Tibial nerve (tissue), 4 donors: ENCODE results near the gene GLRB. TPM values are rescaled to one million over a fixed set of nuclear protein-coding genes. Genes with fewer than 3 reads are reported as not detected.

Experiments used
- DNase-seq, 2 donors: peaks; one replicate each; pipeline ENCODE4 v3.0.0-alpha.2; 2019; ENCODE audit warnings: low spot score in 2 of 2
- H3K27ac ChIP-seq, 4 donors: fragments of 200-600 bp; sonication (generic) in 3 of 4; one replicate each; pipeline ENCODE4 v1.5.1; 2017 to 2019; ENCODE audit warnings: mild to moderate bottlenecking in 1 of 4
- H3K27me3 ChIP-seq, 2 donors: fragments of 200-600 bp; sonication (generic) in 1 of 2; one replicate each; pipeline versions ENCODE4 v1.5.1 to v1.6.0; 2017 to 2019
- H3K36me3 ChIP-seq, 3 donors: fragments of 200-600 bp; sonication (generic); one replicate each; pipeline ENCODE4 v1.5.1; 2018 to 2019
- H3K4me1 ChIP-seq, 4 donors: fragments of 200-600 bp; sonication (generic) in 3 of 4; one replicate each; pipeline ENCODE4 v1.5.1; 2017 to 2019
- H3K4me3 ChIP-seq, 4 donors: fragments of 200-600 bp; sonication (generic) in 3 of 4; one replicate each; pipeline ENCODE4 v1.5.1; 2017 to 2019; ENCODE audit warnings: mild to moderate bottlenecking in 1 of 4, moderate library complexity in 1 of 4
- H3K9me3 ChIP-seq, 4 donors: fragments of 200-600 bp; sonication (generic) in 3 of 4; one replicate each; pipeline ENCODE4 v1.5.1; 2017 to 2019
- CTCF ChIP-seq, 5 experiments: fragments of 200-600 bp in 3 of 5; fragments of 450-650 bp in 2 of 5; sonication (generic) in 3 of 5; IDR thresholded peaks; one replicate each; pipeline ENCODE4 v1.5.1; 2016 to 2019; ENCODE audit warnings: antibody characterized with exemption in 5 of 5, mild to moderate bottlenecking in 3 of 5, moderate library complexity in 2 of 5
- EP300 ChIP-seq, 2 donors: sonication (generic); formaldehyde crosslinking; IDR thresholded peaks; one replicate each; pipeline ENCODE4 v1.6.1; 2017; ENCODE audit warnings: antibody characterized with exemption in 2 of 2, mild to moderate bottlenecking in 1 of 2
- POLR2A ChIP-seq, 2 donors: fragments of 450-650 bp; IDR thresholded peaks; one replicate each; pipeline ENCODE4 v1.6.1; 2017; ENCODE audit warnings: antibody characterized with exemption in 2 of 2, mild to moderate bottlenecking in 2 of 2, moderate library complexity in 2 of 2
- WGBS, 2 donors: methylation state at CpG; one replicate each; pipeline ENCODE4 v1.1.5; 2018; 5-methylcytosine and 5-hydroxymethylcytosine counted together
- total RNA-seq, 4 donors: library from RNA; depleted of rRNA; stranded (reverse); fragments of >200 nt; gene quantifications; one replicate each; pipeline ENCODE4 v1.1.0, GENCODE V29; 2016

The GLRB gene
- total RNA-seq, 4 donors from 2014 or later: 0.78 to 2.2 (median 1.5) TPM

DNA sequence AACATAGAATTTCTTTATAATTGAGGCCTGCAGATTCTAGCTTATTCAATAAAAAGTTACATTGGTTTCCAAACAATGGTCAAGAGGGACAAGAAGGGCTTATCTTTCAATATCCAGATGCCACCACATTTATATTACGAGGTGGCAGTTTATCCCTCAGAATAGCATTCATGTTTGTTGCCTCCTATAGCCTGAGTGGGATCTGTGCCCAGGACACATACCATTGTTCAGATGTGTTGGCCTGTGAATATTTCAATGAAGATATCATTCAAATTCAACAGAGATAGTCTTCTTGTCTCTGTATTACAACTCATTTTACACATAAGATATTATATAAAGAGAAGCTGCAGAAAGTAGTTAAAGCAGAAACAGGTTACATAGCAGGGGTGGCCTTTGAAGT lies 20.5 kb downstream of the GLRB start:
- H3K4me3 ChIP-seq: no peak overlapping the region
- H3K4me1 ChIP-seq: no peaks in the 10 kb centered on the region
- no peak overlapping the region for H3K27ac ChIP-seq
- DNase-seq: no peak
- no peak for TF ChIP-seq CTCF (IDR thresholded peaks at IDR 0.05)
- TF ChIP-seq EP300 (IDR thresholded peaks at IDR 0.05): no peak
- no peak for TF ChIP-seq POLR2A (IDR thresholded peaks at IDR 0.05)
- no peaks in the 10 kb centered on the region for H3K36me3 ChIP-seq
- 72 to 74% methylated on average over 1 of the region's 1 CpG for WGBS, 2 donors
- H3K9me3 ChIP-seq: no peaks in the 10 kb centered on the region
- no peaks in the 10 kb centered on the region for H3K27me3 ChIP-seq

DNA sequence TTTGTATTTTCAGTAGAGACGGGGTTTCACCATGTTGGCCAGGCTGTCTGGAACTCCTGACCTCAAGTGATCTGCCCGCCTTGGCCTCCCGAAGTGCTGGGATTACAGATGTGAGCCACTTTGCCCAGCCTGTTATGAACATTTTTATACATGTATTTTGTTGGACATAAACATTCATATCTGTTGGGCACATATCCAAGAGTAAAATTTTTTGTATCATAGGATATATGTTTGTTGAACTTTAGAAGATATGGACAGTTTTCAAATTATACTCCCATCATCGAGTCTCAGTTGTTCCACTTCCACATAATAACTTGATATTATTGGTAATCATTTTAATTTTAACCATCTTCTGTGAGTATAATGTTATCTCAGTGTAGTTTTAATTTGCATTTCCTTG lies 23.6 kb downstream of the GLRB start:
- Histone ChIP-seq H3K4me1 (no peaks in the 10 kb centered on the region), H3K4me3 (no peak overlapping the region), H3K27ac (no peak overlapping the region), H3K27me3 (no peaks in the 10 kb centered on the region), H3K36me3 (no peaks in the 10 kb centered on the region), H3K9me3 (no peaks in the 10 kb centered on the region)
- no peak for DNase-seq
- WGBS, 2 donors: 90 to 93% methylated on average over 4 of the region's 4 CpGs
- TF ChIP-seq POLR2A (IDR thresholded peaks at IDR 0.05): no peak
- no peak for TF ChIP-seq EP300 (IDR thresholded peaks at IDR 0.05)
- TF ChIP-seq CTCF (IDR thresholded peaks at IDR 0.05): no peak

- Histone ChIP-seq H3K27me3 (no peaks in the 10 kb centered on the region), H3K4me3 (no peak overlapping the region), H3K36me3 (no peaks in the 10 kb centered on the region), H3K4me1 (no peaks in the 10 kb centered on the region), H3K27ac (no peak overlapping the region), H3K9me3 (peaks cover 0 to 3% (median 0%) of the 10 kb centered on the region in 4 donors)
- 70 to 87% methylated on average over 1 of the region's 1 CpG for WGBS, 2 donors
- no peak for TF ChIP-seq CTCF (IDR thresholded peaks at IDR 0.05)
- TF ChIP-seq POLR2A (IDR thresholded peaks at IDR 0.05): no peak
- DNase-seq: no peak
These were observed 28.6 kb downstream of the GLRB start for GRCh38 chr4:157104541-157104940.

- no peaks in the 10 kb centered on the region for H3K9me3 ChIP-seq
- no peak overlapping the region for H3K4me3 ChIP-seq
- H3K27ac ChIP-seq: no peak overlapping the region
- TF ChIP-seq POLR2A (IDR thresholded peaks at IDR 0.05) (no peak), CTCF (IDR thresholded peaks at IDR 0.05) (no peak), EP300 (IDR thresholded peaks at IDR 0.05) (no peak)
- H3K27me3 ChIP-seq: no peaks in the 10 kb centered on the region
- no peaks in the 10 kb centered on the region for H3K4me1 ChIP-seq
- 89 to 92% methylated on average over 6 of the region's 6 CpGs for WGBS, 2 donors
- no peak for DNase-seq
- no peaks in the 10 kb centered on the region for H3K36me3 ChIP-seq
These were observed 38.7 kb downstream of the GLRB start for GRCh38 chr4:157114671-157115070.

- TF ChIP-seq CTCF (IDR thresholded peaks at IDR 0.05) (no peak), EP300 (IDR thresholded peaks at IDR 0.05) (no peak), POLR2A (IDR thresholded peaks at IDR 0.05) (no peak)
- no peak overlapping the region for H3K4me3 ChIP-seq
These were observed 39.8 kb downstream of the GLRB start for GRCh38 chr4:157115613-157116335.

More at GRCh38 chr4:157115613-157116335, 39.8 kb downstream of the GLRB start:
- Histone ChIP-seq H3K9me3 (no peaks in the 10 kb centered on the region), H3K4me1 (no peaks in the 10 kb centered on the region), H3K27me3 (no peaks in the 10 kb centered on the region), H3K27ac (no peak overlapping the region), H3K36me3 (no peaks in the 10 kb centered on the region)
- 48 to 51% methylated on average over 3 of the region's 3 CpGs for WGBS, 2 donors
- no peak for DNase-seq
